NT2/D1 (cell line): ENCODE measurements around the gene PEAR1.

ENCODE experiments used
- SUZ12 ChIP-seq: IDR thresholded peaks from 2 replicates; pipeline ENCODE4 v1.6.1; 2011; ENCODE audit not compliant: insufficient read length, insufficient read depth; ENCODE audit errors: extremely low read depth
- YY1 ChIP-seq: IDR thresholded peaks from 2 replicates; pipeline ENCODE4 v1.6.1; 2011; ENCODE audit not compliant: insufficient read length, insufficient read depth

- no peak for TF ChIP-seq SUZ12
- TF ChIP-seq YY1: no peak
Measured at GRCh38 chr1:156887734-156888133, 5.8 kb upstream of the PEAR1 start.
